Thoracic aorta (tissue), 2 donors: ENCODE measurements around the gene SPAAR. TPM values are rescaled to one million over a fixed set of nuclear protein-coding genes. Genes with fewer than 3 reads are reported as not detected.

Experiments
- ATAC-seq: fragments of 150-250 bp; one replicate; pipeline ENCODE4 v1.8.0; 2017; ENCODE audit warnings: low read depth; ENCODE audit not compliant: insufficient number of reproducible peaks, low FRiP score
- DNase-seq: peaks from one replicate; pipeline ENCODE4 v3.0.0-alpha.2; 2020; ENCODE audit warnings: low spot score
- H3K27ac ChIP-seq, 2 donors: fragments of 200-600 bp; sonication (generic); 1 replicate in 1 of 2; 2 replicates in 1 of 2; pipeline ENCODE4 v1.5.1; 2016; ENCODE audit warnings: mild to moderate bottlenecking in 2 of 2, moderate library complexity in 2 of 2
- H3K27me3 ChIP-seq: fragments of 200-600 bp; sonication (generic); replicated peaks from 2 replicates; pipeline ENCODE4 v1.6.0; 2016; ENCODE audit warnings: mild to moderate bottlenecking; ENCODE audit not compliant: insufficient read depth
- H3K36me3 ChIP-seq: fragments of 200-600 bp; sonication (generic); one replicate; pipeline ENCODE4 v1.5.1; 2016
- H3K4me1 ChIP-seq, 2 donors: fragments of 200-600 bp; sonication (generic); 1 replicate in 1 of 2; 2 replicates in 1 of 2; pipeline versions ENCODE4 v1.5.1 to v1.6.0; 2016; ENCODE audit warnings: low read depth in 2 of 2, mild to moderate bottlenecking in 1 of 2; ENCODE audit not compliant: control insufficient read depth in 1 of 2
- H3K4me3 ChIP-seq: fragments of 200-600 bp; sonication (generic); 2 replicates; pipeline ENCODE4 v1.5.1; 2016; ENCODE audit warnings: mild to moderate bottlenecking
- H3K9me3 ChIP-seq: fragments of 200-600 bp; sonication (generic); 2 replicates; pipeline ENCODE4 v1.5.1; 2016
- total RNA-seq, 2 donors: library from RNA; depleted of rRNA; stranded (reverse); fragments of >200 nt; gene quantifications; one replicate each; pipeline versions ENCODE4 v1.1.0 to v1.2.3, GENCODE V29; 2016
- TF ChIP-seq, protein P1 (sequence below): fragments of 200-600 bp; sonication (generic); IDR thresholded peaks from one replicate; pipeline ENCODE4 v1.5.1; 2019; ENCODE audit warnings: antibody characterized with exemption

Gene SPAAR
- total RNA-seq, 2 donors from 2014 or later: 3.2 to 4.9 TPM

DNA sequence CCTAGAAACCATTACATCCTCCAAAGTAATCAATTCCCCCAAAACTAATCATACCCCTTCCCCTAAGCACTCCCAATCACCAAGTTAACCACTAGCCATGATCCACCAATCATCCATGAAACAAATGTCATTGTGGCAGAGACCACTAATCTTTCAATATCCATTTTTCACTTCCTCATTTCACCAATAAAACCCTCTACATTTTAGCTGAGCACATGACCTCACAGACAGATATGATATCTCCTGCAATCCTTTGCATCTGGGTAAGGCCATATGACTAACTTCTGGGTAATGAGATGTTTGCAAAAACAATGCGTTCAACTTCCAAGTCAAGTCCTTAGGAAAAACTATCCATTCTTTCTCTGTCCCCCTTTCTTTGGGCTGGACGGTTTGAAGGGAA lies 27.9 kb downstream of the SPAAR start:
- H3K27ac ChIP-seq: peak overlapping the region; percentile 83 to 95
- H3K9me3 ChIP-seq: no peaks in the 10 kb centered on the region
- no peaks in the 10 kb centered on the region for H3K36me3 ChIP-seq
- no peak for ATAC-seq
- TF ChIP-seq, protein P1, sequence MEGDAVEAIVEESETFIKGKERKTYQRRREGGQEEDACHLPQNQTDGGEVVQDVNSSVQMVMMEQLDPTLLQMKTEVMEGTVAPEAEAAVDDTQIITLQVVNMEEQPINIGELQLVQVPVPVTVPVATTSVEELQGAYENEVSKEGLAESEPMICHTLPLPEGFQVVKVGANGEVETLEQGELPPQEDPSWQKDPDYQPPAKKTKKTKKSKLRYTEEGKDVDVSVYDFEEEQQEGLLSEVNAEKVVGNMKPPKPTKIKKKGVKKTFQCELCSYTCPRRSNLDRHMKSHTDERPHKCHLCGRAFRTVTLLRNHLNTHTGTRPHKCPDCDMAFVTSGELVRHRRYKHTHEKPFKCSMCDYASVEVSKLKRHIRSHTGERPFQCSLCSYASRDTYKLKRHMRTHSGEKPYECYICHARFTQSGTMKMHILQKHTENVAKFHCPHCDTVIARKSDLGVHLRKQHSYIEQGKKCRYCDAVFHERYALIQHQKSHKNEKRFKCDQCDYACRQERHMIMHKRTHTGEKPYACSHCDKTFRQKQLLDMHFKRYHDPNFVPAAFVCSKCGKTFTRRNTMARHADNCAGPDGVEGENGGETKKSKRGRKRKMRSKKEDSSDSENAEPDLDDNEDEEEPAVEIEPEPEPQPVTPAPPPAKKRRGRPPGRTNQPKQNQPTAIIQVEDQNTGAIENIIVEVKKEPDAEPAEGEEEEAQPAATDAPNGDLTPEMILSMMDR: no peak
- H3K4me1 ChIP-seq: peaks cover 31 to 63% of the 10 kb centered on the region in 2 donors
- H3K4me3 ChIP-seq: no peak overlapping the region
- no peak for DNase-seq
- H3K27me3 ChIP-seq: no peaks in the 10 kb centered on the region

DNA sequence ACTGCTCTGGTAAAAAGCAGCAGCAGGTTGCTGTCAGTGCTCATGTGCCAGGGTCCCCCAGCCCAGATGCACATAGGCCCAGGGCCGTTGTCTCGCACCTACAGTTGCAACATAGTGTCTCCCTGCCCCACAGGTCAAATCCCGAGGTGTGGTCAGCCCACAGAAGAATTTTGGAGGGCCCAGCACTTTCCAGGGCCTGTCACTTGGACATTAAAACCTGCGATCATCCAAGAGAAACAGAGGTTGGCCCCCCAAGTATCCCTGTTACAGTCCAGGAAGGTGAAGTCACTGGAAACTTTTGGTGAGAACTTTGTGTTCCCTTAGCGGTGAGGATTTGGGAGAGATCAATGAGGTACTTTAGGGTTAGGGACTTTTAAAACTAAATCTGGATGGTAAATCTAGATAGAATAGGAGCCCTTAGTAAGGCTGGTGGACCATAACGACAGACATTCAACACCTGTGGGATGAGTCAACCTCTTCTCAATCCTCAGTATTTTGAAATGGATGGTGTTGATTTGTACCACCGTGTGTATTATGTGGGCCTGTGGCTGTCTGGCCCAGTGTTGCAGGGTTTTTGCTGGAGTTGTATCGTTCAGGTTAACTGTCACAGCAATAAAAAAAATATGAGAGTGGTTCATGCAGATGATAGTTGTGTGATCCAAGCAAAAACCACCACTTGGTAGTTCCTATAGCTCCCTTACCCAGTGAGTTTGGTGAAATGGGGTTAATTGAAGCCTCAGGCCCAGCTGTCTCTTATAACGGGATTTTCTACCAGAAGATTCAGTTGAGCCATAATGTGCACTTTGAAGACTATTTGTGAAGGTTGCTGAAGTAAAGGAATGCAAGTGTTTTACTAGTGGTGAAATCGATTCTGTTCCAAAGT lies 29.4 kb downstream of the SPAAR start:
- Histone ChIP-seq H3K9me3 (no peaks in the 10 kb centered on the region), H3K27ac (peak overlapping the region; percentile 83 to 95), H3K36me3 (no peaks in the 10 kb centered on the region), H3K4me3 (no peak overlapping the region), H3K4me1 (peaks cover 25 to 58% of the 10 kb centered on the region in 2 donors), H3K27me3 (no peaks in the 10 kb centered on the region)
- ATAC-seq: peak; percentile 18
- DNase-seq: no peak
- TF ChIP-seq, protein P1: no peak

DNA sequence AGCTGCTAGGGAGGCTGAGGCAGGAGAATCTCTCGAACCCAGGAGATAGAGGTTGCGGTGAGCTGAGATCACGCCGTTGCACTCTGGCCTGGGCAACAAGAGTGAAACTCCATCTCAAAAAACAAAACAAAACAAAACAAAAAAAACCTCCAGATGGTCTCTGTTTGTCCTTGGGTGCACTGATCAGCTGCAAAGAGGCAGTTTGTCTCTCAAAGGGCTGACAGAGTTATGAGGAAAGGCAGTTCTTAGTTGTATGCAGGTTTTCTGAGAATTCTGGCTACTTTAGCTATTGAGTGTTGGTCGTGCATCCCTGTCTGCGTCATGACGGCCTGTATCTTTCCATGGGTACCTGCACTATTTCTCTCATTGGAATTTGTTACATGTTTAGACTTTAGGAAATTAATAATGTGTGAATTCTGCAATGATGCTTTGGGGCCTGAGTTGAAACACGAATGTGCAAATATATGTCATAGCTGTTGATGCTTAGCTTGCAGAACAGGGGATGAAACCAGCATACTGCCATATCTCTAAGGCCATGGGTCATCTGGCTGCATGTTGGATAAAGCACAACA lies 30.5 kb downstream of the SPAAR start:
- Histone ChIP-seq H3K36me3 (no peaks in the 10 kb centered on the region), H3K27me3 (no peaks in the 10 kb centered on the region)
- ATAC-seq: no peak

DNA sequence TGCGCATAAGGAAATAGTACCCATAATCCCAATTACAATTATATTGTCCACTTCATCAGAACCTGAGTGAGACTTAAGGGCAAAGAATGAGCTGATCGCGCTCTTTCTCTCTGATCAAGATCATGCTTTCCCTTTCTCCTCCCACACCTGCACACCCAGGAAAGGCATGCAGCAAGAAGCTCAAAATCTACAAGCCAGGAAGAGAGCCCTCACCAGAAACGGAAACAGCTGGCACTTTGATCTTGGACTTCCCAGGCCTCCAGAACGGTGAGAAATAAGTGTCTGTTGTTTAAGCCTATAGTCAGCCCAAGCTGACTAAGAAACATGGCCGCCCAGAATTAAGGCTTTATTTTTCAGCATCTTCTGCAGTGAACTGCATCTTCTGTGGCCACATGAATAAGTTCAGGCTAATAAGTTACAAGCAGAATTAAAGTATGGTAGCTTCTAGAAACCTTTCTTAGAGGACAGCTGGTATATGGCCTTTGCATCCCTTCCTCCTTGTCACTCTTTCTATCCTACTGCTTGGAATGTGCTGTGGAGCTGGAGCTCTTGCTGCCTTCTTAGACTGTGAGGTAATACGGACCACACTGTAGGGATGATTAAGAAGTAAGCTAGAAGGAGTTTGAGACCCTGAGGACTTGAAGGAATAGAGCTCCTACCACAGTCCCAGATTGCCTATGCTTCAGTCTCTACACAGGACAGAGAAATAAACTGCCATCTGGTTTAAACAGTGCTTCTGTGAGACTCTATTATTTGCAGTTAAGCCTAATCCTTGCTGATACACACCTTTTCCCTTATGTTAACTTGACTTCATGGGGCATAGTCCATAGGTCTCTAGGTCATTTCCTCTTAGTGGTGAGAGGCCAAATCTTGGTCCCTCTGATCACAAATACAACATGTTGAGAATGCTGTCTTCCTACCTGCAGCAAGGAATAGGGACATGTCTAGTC lies 31.4 kb downstream of the SPAAR start:
- Histone ChIP-seq H3K4me3 (no peak overlapping the region), H3K4me1 (peaks cover 30 to 55% of the 10 kb centered on the region in 2 donors), H3K9me3 (no peaks in the 10 kb centered on the region), H3K36me3 (no peaks in the 10 kb centered on the region), H3K27me3 (no peaks in the 10 kb centered on the region), H3K27ac (peak overlapping the region in 1 of 2 donors; percentile 95)
- TF ChIP-seq, protein P1: no peak
- ATAC-seq (no peak), DNase-seq (no peak)

More for the DNA sequence above, 30.5 kb downstream of the SPAAR start:
- Histone ChIP-seq H3K27ac (peak overlapping the region; percentile 83 to 95), H3K4me3 (no peak overlapping the region), H3K9me3 (no peaks in the 10 kb centered on the region), H3K4me1 (peaks cover 30 to 55% of the 10 kb centered on the region in 2 donors)
- DNase-seq: no peak
- TF ChIP-seq, protein P1: no peak
